OCI-LY7 (cell line): Measurements from ENCODE around the gene GTF2H3.

Experiments used
- CTCF ChIP-seq: fragments of 200-600 bp; sonication (generic); conservative IDR thresholded peaks from 2 replicates; pipeline ENCODE4 v1.5.1; 2014; ENCODE audit warnings: mild to moderate bottlenecking, antibody characterized with exemption, low read length, moderate library complexity, mixed read lengths
- EZH2phosphoT487 ChIP-seq: fragments of 200-600 bp; sonication (generic); IDR thresholded peaks from 2 replicates; pipeline ENCODE4 v1.6.1; 2018; ENCODE audit warnings: low read depth, borderline replicate concordance, mild to moderate bottlenecking, mixed run types, antibody characterized with exemption, low read length, moderate library complexity, mixed read lengths

GRCh38 chr12:123671876-123672275 is 38.2 kb downstream of the GTF2H3 start:
- no peak for TF ChIP-seq CTCF
- TF ChIP-seq EZH2phosphoT487 = no peak
